Mesodermal cell (in vitro differentiated cells): Measurements from ENCODE around the gene ECT2.

Experiments
- H3K27ac ChIP-seq: 2 replicates; pipeline ENCODE4 v1.7.0; 2013; ENCODE audit warnings: mild to moderate bottlenecking, low read depth, low read length, moderate library complexity; ENCODE audit not compliant: severe bottlenecking
- H3K36me3 ChIP-seq: 2 replicates; pipeline ENCODE4 v1.7.1; 2013; ENCODE audit warnings: mild to moderate bottlenecking, low read length, moderate library complexity; ENCODE audit not compliant: control insufficient read depth, insufficient read depth
- H3K4me1 ChIP-seq: one replicate; pipeline ENCODE4 v1.7.1; 2013; ENCODE audit warnings: mild to moderate bottlenecking, low read length; ENCODE audit not compliant: insufficient read depth, control insufficient read depth, poor library complexity, severe bottlenecking
- H3K4me3 ChIP-seq: 2 replicates; pipeline ENCODE4 v1.7.0; 2013; ENCODE audit warnings: low read length, control low read depth, mild to moderate bottlenecking; ENCODE audit not compliant: insufficient read depth, poor library complexity, severe bottlenecking; ENCODE audit errors: extremely low read depth
- H3K9me3 ChIP-seq: 2 replicates; pipeline ENCODE4 v1.7.1; 2013; ENCODE audit warnings: mild to moderate bottlenecking, low read length, moderate library complexity; ENCODE audit not compliant: control insufficient read depth
- WGBS, 2 experiments: methylation state at CpG; one replicate each; pipeline ENCODE4 v1.1.5; 2013; ENCODE audit warnings: missing lambda C conversion rate in 2 of 2; ENCODE audit not compliant: insufficient coverage in 2 of 2; 5-methylcytosine and 5-hydroxymethylcytosine counted together

The ECT2 gene

DNA sequence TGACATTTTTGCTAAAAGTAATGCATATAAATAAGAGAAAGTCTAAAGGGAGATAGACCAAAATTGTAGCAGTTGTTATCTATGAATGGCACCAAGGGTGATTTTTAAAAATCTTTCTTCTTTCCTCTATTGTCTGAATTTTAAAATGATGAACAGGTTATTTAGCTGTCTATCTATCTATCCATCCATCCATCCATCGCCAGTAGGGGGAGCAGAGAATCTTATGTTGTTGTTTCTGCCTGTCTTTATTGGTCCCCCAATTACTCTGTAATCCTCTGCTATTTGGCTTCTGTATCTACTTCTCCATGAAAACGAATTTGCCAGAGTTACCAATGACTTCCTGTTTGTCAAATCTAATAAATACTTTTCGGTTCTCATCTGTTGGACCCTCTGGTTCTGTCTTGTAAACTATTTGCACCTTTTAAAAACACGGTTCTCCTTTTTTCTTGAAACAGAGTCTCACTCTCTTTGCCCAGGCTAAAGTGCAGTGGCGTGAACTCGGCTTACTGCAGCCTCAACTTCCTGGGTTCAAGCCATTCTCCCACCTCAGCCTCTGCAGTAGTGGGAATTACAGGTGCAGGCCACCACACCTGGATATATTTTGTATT lies 86.0 kb downstream of the ECT2 start:
- H3K9me3 ChIP-seq, result no peaks in the 10 kb centered on the region
- no peak overlapping the region for H3K27ac ChIP-seq
- H3K4me1 ChIP-seq, result no peaks in the 10 kb centered on the region
- WGBS, 2 experiments, result 29 to 67% methylated on average over 3 to 5 of the region's 6 CpGs
- no peak overlapping the region for H3K4me3 ChIP-seq
- no peaks in the 10 kb centered on the region for H3K36me3 ChIP-seq

- WGBS, 2 experiments, result 87% methylated on average over 3 of the region's 4 CpGs; no CpG with 5 or more reads in 1 of the 2 experiments
- no peaks in the 10 kb centered on the region for H3K9me3 ChIP-seq
Measured at GRCh38 chr3:172839679-172840078, 89.2 kb downstream of the ECT2 start.

DNA sequence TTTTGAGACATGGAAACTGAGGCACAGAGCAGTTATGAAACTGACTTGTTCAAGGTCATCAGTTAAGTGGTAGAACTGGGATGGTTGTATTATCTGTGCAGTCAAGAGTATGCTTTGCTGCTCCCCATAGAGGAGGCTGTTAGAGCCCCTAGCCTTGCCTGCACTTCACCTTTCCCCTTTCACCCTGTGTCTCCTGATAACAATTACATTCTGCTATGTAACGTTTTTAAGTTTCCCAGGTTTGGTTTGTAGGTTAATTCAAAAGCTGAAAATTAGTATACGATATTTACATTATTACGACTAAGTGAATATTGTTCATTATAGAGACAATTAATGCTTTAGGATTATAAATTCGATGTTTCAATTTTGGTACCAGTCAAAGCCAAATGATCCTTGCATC lies 89.9 kb downstream of the ECT2 start:
- WGBS, 2 experiments, result 60% methylated on average over 1 of the region's 4 CpGs; no CpG with 5 or more reads in 1 of the 2 experiments
- Histone ChIP-seq H3K27ac (no peak overlapping the region), H3K4me1 (no peaks in the 10 kb centered on the region), H3K9me3 (no peaks in the 10 kb centered on the region), H3K4me3 (no peak overlapping the region), H3K36me3 (no peaks in the 10 kb centered on the region)

More at GRCh38 chr3:172839679-172840078, 89.2 kb downstream of the ECT2 start:
- Histone ChIP-seq H3K4me3 (no peak overlapping the region), H3K4me1 (no peaks in the 10 kb centered on the region), H3K27ac (no peak overlapping the region), H3K36me3 (no peaks in the 10 kb centered on the region)

DNA sequence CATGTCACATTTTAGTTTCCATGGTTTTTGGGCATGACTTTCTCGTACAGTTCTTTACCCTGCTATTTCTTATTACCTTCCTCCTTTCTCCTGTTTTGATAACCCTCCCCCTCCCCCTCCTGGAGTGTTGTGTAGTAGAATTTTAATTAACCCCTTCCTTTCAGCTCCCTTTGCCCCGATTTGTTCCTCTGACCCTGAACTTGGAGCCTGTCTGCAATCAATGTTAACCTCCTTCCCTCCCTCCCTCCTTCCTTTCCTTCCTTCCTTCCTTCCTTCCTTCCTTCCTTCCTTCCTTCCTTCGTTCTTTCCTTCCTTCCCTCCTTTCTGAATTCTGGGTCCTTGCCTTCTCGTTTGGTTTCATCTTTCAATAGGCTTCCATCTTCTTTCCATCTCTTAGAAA lies 90.4 kb downstream of the ECT2 start:
- Histone ChIP-seq H3K27ac (no peak overlapping the region), H3K4me1 (no peaks in the 10 kb centered on the region), H3K9me3 (no peaks in the 10 kb centered on the region), H3K4me3 (no peak overlapping the region), H3K36me3 (no peaks in the 10 kb centered on the region)
- WGBS, 2 experiments, result 54 to 87% methylated on average over 2 to 3 of the region's 4 CpGs

DNA sequence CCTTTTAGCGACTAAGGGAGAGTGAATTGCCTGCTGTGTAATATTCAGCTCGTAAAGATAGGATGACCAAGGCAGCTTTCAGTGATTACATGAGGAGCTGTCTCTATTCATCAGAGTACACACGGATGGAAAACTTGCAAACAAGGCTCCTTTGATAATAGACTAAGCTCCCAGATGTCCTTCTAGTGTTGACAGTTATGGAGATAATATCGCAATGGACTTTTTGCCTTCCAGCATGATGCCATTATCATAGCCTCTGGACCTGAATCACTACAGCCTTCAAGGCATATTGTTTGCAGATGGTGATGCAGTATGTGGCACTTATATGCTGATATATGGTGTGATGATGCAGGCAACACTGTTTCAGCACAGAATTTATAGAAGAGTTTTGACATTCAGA lies 93.9 kb downstream of the ECT2 start:
- no peak overlapping the region for H3K27ac ChIP-seq
- no peaks in the 10 kb centered on the region for H3K9me3 ChIP-seq
- no peaks in the 10 kb centered on the region for H3K36me3 ChIP-seq
- WGBS, 2 experiments, result 81 to 92% methylated on average over 3 of the region's 4 CpGs
- H3K4me3 ChIP-seq, result no peak overlapping the region
- peaks cover 5% of the 10 kb centered on the region for H3K4me1 ChIP-seq

- Histone ChIP-seq H3K9me3 (no peaks in the 10 kb centered on the region), H3K27ac (peak overlapping the region; percentile 55), H3K4me1 (peaks cover 5% of the 10 kb centered on the region), H3K4me3 (no peak overlapping the region), H3K36me3 (no peaks in the 10 kb centered on the region)
- 83 to 100% methylated on average over 1 of the region's 4 CpGs for WGBS, 2 experiments
Measured at GRCh38 chr3:172846103-172846561, 95.6 kb downstream of the ECT2 start.

DNA sequence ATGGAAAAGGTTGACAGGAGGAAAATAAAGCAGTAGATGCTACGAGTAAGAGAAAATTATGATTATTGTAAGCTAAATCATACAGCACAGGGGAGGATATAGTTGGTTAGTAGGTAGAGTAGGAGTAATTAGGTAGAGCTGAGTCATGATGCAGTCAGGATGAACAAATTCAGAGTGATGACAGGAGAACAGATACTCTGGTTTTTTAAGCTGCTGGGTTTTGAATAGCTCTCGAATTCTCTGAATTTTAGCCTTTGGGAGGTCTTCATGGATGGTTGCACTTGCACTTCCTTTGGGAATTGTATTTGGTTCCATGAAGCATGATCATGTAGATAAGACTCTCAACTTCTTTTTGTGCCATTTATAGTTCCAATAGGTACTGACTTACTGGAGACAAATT lies 96.2 kb downstream of the ECT2 start:
- Histone ChIP-seq H3K9me3 (no peaks in the 10 kb centered on the region), H3K4me3 (no peak overlapping the region), H3K27ac (peak overlapping the region; percentile 55), H3K4me1 (peaks cover 5% of the 10 kb centered on the region), H3K36me3 (no peaks in the 10 kb centered on the region)
- 79 to 92% methylated on average over 2 of the region's 2 CpGs for WGBS, 2 experiments

DNA sequence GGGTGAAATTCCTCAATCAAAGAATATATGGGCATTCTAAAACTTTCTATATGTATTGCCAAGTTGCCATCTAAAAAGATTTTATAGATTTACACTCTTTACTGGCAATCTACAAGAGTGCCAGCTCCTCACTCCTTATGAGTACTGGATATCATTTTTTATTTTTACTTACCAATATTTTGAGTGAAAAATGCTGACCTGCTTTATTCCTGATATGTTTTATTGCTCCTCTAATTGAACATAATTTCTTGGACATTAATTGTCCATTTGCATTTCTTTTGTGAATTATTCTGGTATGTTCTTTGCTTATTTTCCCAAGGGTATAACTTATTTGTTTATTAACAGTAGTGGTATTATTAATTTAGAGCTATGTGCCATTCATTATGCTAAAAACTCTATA lies 96.8 kb downstream of the ECT2 start:
- H3K4me3 ChIP-seq, result no peak overlapping the region
- peaks cover 5% of the 10 kb centered on the region for H3K4me1 ChIP-seq
- H3K36me3 ChIP-seq, result no peaks in the 10 kb centered on the region
- H3K27ac ChIP-seq, result no peak overlapping the region
- no peaks in the 10 kb centered on the region for H3K9me3 ChIP-seq

DNA sequence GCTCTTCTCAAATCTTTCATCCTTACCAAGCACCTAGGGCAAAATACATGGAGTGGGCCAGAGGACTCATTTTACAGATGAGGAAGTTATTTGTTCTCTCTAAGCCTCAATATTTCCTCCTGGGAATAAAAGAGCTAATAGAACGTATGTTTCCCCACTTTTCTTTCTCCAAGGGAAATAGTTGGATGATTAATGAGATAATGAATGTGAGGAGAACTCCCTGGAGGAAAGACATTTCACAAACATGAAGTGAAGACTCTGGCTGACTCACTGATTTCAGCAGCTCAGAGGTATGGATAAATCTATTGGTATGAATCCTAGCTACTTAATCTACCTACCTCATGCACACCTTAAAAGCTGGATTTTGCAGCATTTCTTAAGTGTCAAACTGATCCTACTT lies 98.4 kb downstream of the ECT2 start:
- H3K4me3 ChIP-seq, result no peak overlapping the region
- WGBS, 2 experiments, result no CpG with 5 or more reads among the region's 1 CpG
- H3K4me1 ChIP-seq, result peaks cover 18% of the 10 kb centered on the region
- H3K36me3 ChIP-seq, result no peaks in the 10 kb centered on the region
- no peaks in the 10 kb centered on the region for H3K9me3 ChIP-seq
- H3K27ac ChIP-seq, result peak overlapping the region; percentile 42

DNA sequence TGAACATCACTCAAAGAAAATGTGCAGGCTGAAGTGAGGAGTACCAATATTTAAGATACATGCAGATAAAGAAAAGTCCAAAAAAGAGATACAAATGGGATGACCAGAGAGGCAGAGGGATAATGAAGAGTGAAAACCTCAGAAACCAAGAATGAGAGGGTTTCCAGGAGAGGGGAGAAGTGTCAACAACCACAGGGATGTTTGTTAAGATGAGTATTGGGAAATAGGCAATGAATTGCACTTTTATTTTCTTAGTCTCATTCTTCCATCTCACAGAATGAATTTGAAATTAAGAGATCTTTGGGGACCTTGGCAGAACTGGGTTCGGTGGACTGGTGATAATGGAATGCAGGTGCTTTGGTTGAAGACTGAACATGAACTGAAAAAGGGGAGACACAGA lies 102.5 kb downstream of the ECT2 start:
- Histone ChIP-seq H3K4me3 (no peak overlapping the region), H3K4me1 (peaks cover 34% of the 10 kb centered on the region), H3K36me3 (no peaks in the 10 kb centered on the region), H3K9me3 (no peaks in the 10 kb centered on the region), H3K27ac (no peak overlapping the region)
- WGBS, 2 experiments, result 78 to 88% methylated on average over 1 of the region's 1 CpG

- no peak overlapping the region for H3K4me3 ChIP-seq
- peak overlapping the region; percentile 36 for H3K27ac ChIP-seq
- H3K36me3 ChIP-seq, result no peaks in the 10 kb centered on the region
- peaks cover 43% of the 10 kb centered on the region for H3K4me1 ChIP-seq
- 57% methylated on average over 1 of the region's 3 CpGs; no CpG with 5 or more reads in 1 of the 2 experiments for WGBS, 2 experiments
- H3K9me3 ChIP-seq, result no peaks in the 10 kb centered on the region
Measured at GRCh38 chr3:172853921-172854666, 103.6 kb downstream of the ECT2 start.
